Stimulated activated CD8-positive, alpha-beta memory T cell treated with anti-CD3 and anti-CD28 coated beads, Interleukin-7, amount 100 ng/mL, for 48 hours (primary cell): ENCODE results near the gene DLX4.

ENCODE experiments used
- DNase-seq, 2 donors: peaks; one replicate each; pipeline ENCODE4 v3.0.0-alpha.2; 2020; ENCODE audit warnings: low read depth in 1 of 2; ENCODE audit errors: extremely low read depth in 1 of 2

Gene DLX4, protein sequence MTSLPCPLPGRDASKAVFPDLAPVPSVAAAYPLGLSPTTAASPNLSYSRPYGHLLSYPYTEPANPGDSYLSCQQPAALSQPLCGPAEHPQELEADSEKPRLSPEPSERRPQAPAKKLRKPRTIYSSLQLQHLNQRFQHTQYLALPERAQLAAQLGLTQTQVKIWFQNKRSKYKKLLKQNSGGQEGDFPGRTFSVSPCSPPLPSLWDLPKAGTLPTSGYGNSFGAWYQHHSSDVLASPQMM

DNA sequence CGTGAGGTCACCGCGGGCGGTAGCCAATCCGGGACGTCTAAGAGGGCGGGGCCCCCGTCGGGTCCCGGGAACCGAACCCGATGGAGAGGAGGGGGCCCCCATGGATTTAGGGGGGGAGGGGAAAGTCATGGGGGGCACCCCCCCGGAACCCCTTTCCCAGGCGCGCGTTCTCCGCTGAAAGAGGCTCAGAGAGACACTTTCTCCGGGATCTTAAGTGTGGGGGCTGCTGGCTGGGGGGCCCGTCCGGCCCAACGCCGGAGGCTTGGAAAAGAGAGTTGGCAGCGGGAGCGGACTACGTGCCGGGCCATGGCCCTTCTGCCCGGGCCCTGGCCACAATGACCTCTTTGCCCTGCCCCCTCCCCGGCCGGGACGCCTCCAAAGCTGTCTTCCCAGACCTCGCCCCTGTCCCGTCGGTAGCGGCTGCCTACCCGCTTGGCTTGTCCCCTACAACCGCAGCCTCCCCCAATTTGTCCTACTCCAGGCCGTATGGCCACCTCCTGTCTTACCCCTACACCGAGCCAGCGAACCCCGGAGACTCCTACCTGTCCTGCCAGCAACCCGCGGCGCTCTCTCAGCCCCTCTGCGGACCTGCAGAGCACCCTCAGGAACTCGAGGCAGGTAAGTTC is at the start of gene DLX4:
Gene DLX4 (plus strand): TSS at position 57 of the 626 bp plus-strand sequence. CDS start 279 bp downstream, at position 336.
- DNase-seq: no peak

DNA sequence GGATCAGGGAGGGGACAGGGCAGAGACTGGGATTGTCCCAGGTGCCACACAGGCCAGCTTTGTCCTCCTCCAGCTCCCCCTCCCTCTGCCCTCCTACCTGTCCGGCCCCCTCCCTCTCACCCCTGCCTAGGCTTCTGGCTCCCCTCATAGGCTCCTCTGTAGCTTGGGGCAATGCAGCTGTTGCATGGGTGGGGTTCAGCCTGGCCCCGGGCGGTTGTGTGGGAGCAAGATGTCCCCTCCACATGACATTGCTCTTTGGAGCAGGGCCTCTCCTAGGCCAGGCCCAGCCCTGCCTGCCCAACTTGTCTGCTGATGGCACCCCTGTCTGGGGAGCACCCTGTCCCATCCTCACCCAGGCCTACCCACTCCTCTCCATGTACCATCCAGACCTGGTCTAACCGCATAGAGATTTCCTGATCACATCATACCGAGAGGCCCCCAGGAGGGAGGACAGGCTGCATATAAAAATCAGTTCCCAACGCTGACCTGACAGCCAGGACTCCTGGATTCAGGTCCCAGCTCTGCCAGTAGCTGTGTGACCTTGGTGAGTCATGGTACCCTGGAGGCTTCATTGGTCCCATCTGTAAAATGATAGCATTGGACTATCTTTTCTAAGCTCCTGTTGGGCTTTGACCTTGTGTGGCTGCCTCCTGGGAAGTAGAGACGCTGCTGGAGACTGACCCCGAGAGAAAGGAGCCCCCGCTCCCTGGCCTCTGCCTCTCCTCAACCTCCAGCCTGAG is 48.8 kb upstream of the DLX4 start:
- DNase-seq: no peak

DNA sequence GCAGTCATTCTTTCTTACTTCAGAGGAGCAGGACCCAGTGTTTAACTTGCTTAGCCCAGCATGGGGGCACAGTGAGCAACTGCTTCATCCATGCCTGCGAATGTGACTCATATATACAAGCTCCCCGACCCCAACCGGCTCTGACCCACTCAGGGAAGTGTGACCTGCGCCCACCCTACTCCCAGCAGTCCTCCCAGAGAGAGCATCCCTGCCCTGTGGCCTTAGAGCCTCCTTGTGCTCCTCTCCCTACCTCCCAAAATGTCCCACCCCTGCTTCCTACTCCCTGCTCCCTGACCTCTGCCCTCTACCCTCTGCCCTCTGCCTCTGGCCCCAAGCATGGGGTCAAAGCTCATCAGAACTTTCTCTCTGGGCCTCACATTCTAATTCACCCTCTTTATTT is 46.9 kb upstream of the DLX4 start:
- no peak for DNase-seq

DNA sequence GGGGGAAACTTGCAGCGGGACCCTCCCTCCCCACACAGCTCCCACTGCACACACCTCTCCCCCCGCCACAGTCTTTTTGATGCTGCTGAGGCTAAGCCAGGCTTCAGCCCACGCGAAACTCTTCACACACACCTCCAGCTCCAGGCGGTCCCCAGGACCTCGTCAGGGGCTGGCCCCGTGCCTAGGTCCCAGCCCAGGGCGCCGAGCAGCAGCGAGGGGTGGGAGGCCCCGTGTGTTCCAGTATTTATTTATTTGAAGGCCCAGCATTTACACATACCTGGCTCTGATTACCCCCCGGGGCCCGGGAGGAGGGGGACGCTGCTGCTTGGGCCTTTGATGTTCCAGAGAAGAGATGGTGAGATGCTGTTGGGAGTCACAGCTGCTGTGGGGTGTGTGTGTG is 44.9 kb upstream of the DLX4 start:
- DNase-seq: no peak

DNA sequence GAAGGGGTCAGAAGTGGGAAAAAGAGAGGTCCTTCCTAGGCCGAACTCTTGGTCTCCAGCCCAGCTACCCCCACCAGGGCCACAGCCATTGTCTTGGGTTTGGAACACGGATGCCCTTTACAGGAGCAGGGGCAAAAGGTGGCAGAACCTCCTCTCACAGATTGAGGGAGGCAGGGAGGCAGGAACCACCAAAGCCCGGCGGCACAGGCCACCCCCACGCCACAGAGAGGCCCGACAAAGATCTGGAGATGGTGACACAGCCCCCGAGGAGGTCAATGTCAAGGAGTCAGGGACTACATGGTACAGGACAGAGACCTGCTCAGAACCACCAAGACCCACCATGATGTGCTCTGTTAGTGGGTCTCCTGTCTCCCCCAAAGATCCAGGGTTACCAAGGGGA is 44.4 kb upstream of the DLX4 start:
- DNase-seq: no peak

DNA sequence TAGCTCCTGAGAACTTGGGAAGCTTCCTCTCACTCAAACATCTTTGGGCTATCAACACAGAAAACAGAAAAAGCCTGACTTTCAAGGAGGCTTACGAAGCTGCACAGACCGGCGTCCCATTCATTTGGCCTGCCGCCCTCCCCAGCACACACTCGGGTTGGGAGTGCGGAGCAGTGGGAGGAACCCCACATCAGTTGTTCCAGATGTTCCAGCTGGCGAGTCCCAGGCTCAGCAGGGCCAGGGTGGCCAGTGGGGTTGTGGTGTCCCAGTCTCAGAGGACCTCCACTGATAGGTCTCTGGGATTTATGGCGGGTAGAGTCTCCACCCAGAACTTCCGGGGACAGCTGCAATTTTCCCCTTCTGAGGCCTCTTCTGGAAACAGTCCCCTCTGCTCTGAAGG is 43.1 kb upstream of the DLX4 start:
- DNase-seq: no peak

DNA sequence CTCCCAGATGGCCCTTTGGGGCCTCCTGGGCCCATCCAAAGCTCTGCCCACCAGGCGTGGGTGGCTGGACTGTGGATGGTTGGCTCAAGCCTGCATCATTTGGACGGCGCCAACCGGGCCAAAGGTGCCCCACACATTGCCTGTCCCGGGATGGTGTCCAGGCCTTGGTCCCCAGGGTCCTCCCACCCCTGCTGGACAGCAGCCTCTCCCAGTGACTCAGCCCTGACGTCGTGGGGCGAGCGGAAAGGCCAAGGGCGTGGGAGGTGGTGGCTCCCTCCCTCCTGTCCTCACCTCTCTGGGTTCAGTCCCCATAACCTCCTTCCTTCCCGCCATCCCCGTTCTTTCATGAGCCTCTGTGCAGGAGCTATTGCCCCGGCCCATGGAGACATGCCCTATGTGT is 42.1 kb upstream of the DLX4 start:
- no peak for DNase-seq

DNA sequence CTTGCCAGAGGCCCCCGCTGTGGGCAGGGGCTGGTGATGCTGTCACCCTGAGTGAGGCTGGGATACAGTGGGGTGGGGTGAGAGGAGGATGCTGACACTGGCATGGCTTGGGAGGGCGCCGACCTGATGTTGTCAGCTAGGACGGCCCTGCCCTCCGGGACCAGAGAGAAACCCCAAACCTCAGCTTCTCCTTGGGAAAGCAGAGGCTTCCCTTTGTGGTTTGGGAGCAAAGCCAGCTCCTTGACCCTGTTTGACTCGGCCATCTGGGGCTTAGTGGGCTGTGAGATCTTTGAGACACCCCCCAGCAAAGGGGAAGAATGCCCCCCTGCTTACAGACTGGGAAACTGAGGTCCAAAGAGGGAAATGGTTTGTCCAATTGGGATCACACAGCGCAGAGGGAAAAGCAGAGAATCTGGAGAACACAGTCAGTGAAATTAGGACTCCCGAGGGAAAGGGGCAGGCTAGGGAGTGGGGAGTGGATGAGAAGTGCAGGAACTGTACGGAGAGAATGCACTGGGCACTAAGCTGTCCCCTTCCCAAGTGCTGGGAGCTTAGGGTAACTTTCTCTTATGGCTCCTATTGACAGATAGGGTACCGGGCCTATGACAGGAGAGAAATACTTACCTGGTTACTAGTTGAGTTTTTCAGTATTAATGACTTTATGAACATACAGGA is 40.7 kb upstream of the DLX4 start:
- DNase-seq: no peak

DNA sequence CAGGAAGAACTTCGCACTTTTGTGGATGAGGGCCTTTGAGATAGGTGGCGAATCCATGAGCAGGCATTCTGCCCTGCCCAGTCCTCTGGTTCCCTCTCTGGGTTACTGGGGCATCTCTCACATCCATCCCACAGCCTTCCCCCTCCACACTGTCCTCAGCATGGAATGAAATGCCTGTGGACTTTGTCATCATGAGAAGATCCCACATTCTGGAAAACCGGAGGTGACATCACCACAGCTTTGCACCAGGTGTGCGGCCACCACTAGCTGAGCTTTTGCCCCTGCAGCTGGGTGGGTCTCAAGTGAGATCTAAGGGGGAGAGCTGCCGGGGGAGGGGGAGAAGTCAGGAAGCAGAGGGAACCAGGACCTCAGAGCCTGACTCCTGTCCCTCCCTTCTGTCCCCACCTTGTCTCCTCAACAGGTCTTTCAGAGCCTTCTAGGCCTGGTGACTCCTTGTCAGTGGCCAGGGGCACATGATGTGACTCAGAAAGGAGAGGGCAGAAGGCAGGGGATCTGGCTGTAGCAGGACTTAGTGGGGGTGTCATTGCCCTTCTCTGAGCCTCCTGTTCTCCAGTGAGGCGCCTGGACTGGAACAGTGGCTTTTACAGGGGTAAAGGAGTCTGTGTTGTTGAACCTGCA is 40.0 kb upstream of the DLX4 start:
- no peak for DNase-seq

DNA sequence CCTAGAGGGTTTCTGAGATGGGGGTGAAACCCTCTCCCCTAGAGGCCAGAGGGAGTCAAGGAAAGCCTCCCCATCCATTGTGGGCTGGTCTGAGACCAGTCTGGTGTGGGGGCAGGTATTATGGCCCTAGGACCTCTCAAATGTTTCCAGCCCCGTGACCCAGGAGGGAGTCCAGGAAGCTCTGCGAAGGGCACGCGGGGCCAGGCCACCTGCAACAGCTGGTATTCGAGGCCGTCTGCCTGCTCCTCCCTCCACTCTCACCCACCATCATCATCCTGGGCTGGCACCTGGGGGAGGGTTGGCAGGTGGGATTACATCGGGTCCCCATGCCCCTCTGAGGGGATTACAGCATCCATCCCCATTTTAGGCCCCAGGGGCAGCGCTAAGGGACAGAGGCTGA is 38.1 kb upstream of the DLX4 start:
- DNase-seq: no peak

DNA sequence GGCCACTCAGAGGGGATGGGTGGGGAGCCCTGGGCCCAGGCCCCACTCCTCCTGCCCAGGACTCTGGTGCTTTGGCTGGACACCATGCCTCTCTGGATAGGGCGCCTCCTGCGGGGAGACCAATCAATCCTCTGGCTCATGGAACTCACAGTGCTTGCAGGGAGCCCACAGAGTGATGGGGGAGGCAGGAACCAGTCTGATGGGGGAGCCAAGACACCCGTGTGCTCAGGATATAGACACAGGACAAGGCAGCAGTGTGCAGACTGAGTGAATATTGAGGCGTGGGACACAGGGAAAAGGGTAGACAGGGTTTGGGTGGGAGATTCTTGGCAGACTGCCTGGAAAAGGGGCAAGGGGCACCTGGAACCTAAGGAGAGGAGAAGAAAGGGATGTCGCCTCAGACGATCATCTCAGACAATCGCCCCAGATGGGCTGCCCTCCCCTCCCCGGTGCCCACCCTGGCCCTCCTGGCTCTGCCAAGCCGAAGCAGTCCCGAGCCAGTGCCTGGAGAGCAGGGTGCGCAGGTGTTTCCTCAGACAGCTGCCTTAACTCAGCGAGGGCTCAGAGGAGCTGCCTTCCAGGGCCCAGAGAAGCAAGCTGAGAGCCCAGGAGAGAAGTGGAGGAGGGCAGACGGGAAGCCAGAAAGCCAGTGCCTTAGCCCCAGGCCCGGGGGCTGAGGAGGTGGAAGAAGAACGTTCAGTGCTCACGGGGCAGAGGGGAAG is 37.4 kb upstream of the DLX4 start:
- no peak for DNase-seq

DNA sequence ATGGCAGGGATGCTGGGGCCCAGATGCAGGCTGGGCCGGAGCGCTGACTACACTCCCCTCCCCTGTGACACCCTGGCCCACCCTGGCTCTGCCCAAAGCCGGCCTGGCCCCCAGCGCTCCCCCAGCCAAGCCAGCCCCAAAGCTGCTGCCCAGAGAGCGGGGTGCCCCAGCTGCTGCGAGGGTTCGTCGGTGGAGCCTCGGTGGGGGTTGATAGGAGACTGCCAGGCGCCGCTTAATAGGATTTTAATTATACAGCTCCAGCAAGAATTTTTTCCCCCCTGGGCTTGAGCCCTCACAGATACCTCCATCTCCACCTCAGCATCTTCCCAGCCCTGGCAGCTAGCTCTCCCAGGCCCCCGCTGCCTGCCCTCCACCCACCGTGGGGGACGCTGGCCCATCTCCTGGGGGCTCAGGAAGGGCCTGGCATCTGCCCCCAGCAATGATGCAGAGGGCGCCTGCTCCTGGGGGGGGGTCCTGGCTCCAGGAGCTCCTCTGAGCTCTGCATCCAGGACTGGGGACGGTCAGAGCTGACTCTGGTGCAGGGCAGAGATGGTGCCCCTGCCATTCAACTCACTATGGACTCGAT is 36.8 kb upstream of the DLX4 start:
- no peak for DNase-seq

DNA sequence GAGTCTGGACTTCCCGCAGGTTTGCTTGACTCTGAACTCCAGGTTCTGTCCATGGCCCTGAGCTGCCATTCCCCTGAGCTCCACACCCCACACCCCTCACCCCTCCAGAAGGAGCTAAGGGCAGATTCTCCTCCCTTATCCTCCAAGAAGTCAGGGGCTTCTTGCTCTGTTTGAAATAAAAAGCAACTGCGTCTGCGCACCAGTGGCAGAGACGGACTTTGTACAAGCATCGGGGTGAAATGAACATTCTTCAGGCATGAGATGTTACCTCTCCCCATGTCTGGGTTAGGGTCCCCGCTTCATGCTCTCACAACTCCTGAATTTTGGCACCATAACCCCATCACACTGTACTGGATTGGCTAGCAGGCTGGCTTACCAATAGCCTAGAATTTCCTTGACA is 36.1 kb upstream of the DLX4 start:
- no peak for DNase-seq

DNA sequence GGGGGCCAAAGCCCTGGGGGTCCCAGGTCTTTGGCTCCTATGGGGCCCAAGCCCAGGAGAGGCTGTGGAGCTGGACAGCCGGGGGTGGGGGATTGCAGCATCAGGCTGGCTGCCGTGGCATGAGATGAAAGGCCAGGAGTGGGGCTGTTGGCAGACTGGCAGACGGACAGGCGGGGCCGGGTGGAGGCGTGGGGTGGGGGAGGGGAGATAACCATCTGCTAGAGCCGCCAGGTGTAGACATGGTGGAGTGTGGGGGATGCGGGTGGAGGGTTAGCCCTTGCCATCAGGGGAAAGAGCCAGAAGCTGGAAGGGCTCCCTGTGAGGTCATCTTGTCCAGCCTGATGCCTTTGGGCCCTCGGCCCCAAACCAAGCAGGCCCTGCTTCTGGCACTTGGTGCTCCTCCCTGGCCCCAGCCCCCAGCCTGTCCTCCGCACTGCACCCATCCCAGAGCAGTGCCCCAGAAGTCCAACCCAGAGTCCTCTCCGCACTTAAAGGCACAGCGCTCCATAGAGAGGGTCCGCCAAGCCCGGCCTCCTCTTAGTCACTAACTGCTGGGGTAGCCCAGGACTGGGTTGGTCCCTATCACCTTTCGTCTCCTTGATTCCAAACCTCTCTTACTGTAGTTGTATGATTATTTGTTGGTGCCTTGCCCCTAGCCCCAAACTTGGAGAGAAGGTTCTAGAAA is 33.3 kb upstream of the DLX4 start:
- DNase-seq: no peak

DNA sequence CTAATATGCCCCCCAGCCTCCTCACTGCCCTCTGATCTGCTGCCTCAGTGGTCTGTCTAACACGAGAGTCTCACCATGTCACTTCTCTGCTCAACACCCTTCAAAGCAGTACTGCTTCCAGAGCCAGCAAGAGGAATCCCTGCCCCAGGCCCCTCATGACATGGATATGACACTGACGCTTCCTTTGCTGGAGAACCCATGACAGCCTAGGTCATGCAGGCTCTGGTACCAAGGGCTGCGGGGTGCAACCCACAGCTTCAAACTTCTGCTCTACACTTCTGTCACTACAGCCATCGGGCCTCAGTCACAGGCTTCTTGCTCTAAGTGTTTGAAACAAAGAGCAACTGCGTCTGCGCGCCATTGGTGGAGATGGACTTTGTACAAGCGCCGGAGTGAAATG is 32.6 kb upstream of the DLX4 start:
- no peak for DNase-seq

DNA sequence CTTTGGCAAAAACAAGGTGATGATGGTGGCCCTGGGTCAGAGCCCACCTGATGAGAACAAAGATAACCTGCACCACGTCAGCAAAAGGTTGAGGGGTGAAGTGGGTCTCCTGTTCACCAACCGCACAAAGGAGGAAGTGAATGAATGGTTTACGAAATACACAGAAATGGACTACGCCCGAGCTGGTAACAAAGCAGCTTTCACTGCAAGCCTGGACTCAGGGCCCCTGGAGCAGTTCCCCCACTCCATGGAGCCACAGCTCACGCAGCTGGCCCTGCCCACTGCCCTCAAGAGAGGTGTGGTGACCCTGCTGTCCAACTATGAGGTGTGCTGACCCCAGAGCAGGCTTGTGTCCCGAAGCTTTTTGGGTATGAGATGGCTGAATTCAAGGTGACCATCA is 29.7 kb upstream of the DLX4 start:
- DNase-seq: no peak

DNA sequence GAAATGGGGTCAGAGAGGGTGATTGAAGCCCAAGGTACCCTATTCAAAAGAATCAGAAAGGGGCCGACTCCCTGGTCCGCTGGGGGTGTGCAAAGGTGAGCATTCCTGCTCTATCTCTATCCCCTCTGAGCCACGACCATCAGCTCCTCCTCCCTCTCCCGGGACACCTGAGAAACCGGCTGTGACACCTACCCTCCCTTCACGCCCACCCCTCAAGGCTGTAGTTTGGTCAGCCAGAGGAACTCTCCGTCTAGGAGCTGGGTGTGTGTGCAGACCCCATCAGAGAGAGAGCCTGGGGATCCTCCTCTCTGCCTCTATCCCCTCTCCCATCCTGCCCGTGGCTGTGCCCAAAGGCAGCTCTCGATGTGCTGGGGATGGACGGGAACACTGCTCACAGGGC is 27.6 kb upstream of the DLX4 start:
- no peak for DNase-seq

DNA sequence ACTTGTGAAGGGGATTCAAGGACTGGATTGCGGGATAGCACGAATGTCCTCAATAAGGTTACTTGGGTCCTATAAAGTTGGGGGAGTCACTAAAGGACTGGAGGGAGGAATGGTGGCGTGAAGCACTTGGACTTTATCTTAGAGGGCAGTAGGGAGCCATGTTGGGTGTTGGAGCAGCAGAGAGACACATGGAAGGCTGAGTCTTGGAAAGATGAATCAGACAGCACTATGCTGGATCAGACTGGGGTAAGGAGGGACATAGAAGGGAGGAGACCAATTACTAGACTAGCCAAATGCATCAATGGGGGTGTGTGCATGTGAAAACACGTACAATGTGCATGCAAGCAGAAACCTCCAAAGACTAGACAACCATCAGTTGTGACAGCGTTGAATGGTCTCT is 26.0 kb upstream of the DLX4 start:
- no peak for DNase-seq

DNA sequence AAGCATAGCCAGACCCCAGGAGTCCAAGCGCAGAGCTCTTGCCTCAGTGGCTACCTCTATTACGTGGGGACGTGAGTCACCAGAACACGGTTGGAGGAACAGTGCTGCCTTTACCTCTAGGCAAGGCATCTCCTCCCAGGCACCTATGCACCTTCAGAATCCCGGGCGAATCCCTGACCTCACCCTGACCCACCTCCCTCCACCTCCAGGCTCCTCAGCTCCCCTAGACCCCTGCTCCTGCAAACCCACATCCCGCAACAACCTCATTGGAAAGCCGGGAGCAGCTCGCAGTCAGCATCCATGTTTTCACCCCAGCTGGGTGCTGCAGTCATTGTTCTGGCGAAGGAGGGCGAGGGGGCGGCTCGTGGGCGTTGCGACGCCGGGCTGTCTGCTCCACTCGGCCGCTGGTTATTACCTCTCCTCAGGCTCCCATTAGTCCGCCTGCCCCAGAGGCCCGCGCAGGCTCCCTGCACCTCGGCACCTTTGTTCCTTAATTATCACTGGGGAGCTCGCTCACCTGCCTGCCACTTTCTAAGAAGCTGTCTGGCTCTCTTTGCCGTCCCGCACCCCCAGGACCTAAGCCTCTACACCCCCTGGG is 24.6 kb upstream of the DLX4 start:
- no peak for DNase-seq
